HG02885 (cell line): ENCODE measurements around the gene EPO.
"Not testable (repeated sequence)": the region's sequence is repeated elsewhere in the genome, so short reads cannot be mapped to it uniquely, and the experiment has no call there.

Experiments
- ATAC-seq: cut with Tn5 transposase; IDR thresholded peaks from one replicate; pipeline ENCODE4 v1.9.1; 2021; ENCODE audit warnings: mild to moderate bottlenecking; ENCODE audit not compliant: unreplicated experiment, poor library complexity

EPO gene

GRCh38 chr7:100701089-100701488, 19.2 kb upstream of the EPO start:
- not testable (repeated sequence) for ATAC-seq

- peak; percentile 62 for ATAC-seq
Observed at GRCh38 chr7:100705320-100705752, 14.9 kb upstream of the EPO start.

GRCh38 chr7:100705753-100706671, 14.3 kb upstream of the EPO start, which contains the start of gene POP7:
Gene POP7 (plus strand): TSS chr7:100706121. CDS start chr7:100706831, 710 bp downstream.
- peak; percentile 91 for ATAC-seq

- no peak for ATAC-seq
Observed at GRCh38 chr7:100706672-100707311, 13.5 kb upstream of the EPO start.

GRCh38 chr7:100708395-100708794, 11.9 kb upstream of the EPO start:
- ATAC-seq = no peak

GRCh38 chr7:100710452-100710851, 9.8 kb upstream of the EPO start:
- no peak for ATAC-seq

- no peak for ATAC-seq
Observed at GRCh38 chr7:100711369-100711768, 8.9 kb upstream of the EPO start.

GRCh38 chr7:100714725-100715124, 5.5 kb upstream of the EPO start:
- no peak for ATAC-seq

GRCh38 chr7:100717073-100717472, 3.2 kb upstream of the EPO start:
- ATAC-seq = not testable (repeated sequence)

GRCh38 chr7:100719523-100720278, 567 bp upstream of the EPO start:
- ATAC-seq = no peak

- no peak for ATAC-seq
Observed at GRCh38 chr7:100720671-100721504, 620 bp downstream of the EPO start.

- no peak for ATAC-seq
Observed at GRCh38 chr7:100721505-100721812, 1.2 kb downstream of the EPO start.

GRCh38 chr7:100722480-100723212, 2.4 kb downstream of the EPO start:
- no peak for ATAC-seq

- no peak for ATAC-seq
Observed at GRCh38 chr7:100723732-100724275, 3.5 kb downstream of the EPO start.

GRCh38 chr7:100724364-100724763, 4.1 kb downstream of the EPO start:
- ATAC-seq = not testable (repeated sequence)

GRCh38 chr7:100726996-100727761, 6.9 kb downstream of the EPO start:
- ATAC-seq = no peak

- no peak for ATAC-seq
Observed at GRCh38 chr7:100728196-100728595, 7.9 kb downstream of the EPO start.

GRCh38 chr7:100730136-100730800, 10.0 kb downstream of the EPO start:
- no peak for ATAC-seq
